PC-9 (cell line): ENCODE measurements around the gene CDH13.

Experiments used
- CTCF ChIP-seq: fragments of 200-600 bp; sonication (generic); conservative IDR thresholded peaks from 2 replicates; pipeline ENCODE4 v1.6.1; 2017; ENCODE audit warnings: mixed run types, antibody characterized with exemption, mild to moderate bottlenecking, moderate library complexity
- EZH2 ChIP-seq: fragments of 200-600 bp; sonication (generic); IDR thresholded peaks from 2 replicates; pipeline ENCODE4 v1.8.0; 2017; ENCODE audit warnings: antibody characterized with exemption, low read depth

GRCh38 chr16:83404261-83404660 is 777.5 kb downstream of the CDH13 start:
- TF ChIP-seq CTCF (no peak), EZH2 (no peak)
